Measurements from ENCODE around the gene CD96.

- TF ChIP-seq CTCF (IDR thresholded peaks at IDR 0.05) (no peak), ZFX (IDR thresholded peaks at IDR 0.05; ENCODE audit: borderline replicate concordance) (no peak)
These were observed 110.6 kb downstream of the CD96 start for GRCh38 chr3:111652492-111653180.

Measured in 22Rv1 (cell line).